GM12878 (cell line): ENCODE measurements around the gene LAMB4. TPM values are rescaled to one million over a fixed set of nuclear protein-coding genes. Genes with fewer than 3 reads are reported as not detected.

ENCODE experiments used
- ATAC-seq: fragments of 200-7000 bp; cut with Tn5 transposase; 3 replicates; pipeline ENCODE4 v1.9.1; 2020; ENCODE audit warnings: mild to moderate bottlenecking, moderate library complexity
- BruUV-seq: library from RNA; stranded (reverse); fragments of 400-500 nt; replicated peaks from 2 replicates; lab custom pipeline; 2021; lab: Mats Ljungman, UMichigan
- CTCF ChIA-PET: fragments of 300-600 bp; sonication (Branson Sonifier 250); formaldehyde crosslinking; extraction: SDS; loops from one replicate; lab custom pipeline; 2021; ENCODE audit warnings: inconsistent platforms; lab: Yijun Ruan, JAX
- POLR2A ChIA-PET: fragments of 350-600 bp; formaldehyde crosslinking; extraction: SDS; loops from one replicate; lab custom pipeline; 2021; ENCODE audit warnings: inconsistent platforms; lab: Charles Lee
- RAD21 ChIA-PET: fragments of 300-600 bp; sonication (Branson Sonifier 250); formaldehyde crosslinking; loops from one replicate; lab custom pipeline; 2023; ENCODE audit warnings: antibody characterized with exemption; ENCODE audit not compliant: unreplicated experiment; lab: Charles Lee
- SMC1A ChIA-PET: fragments of 300-600 bp; sonication (Branson Sonifier 250); formaldehyde crosslinking; loops from one replicate; lab custom pipeline; 2023; ENCODE audit not compliant: unreplicated experiment, uncharacterized antibody; lab: Charles Lee
- DNase-seq: peaks from one replicate; pipeline ENCODE4 v3.0.0-alpha.2; 2011; ENCODE audit warnings: low read depth, low spot score
- FAIRE-seq: peaks from 3 replicates; lab custom pipeline; 2011; peaks lifted over from hg19 to GRCh38; lab: Jason Lieb, UNC
- H2AFZ ChIP-seq: 2 replicates; pipeline ENCODE4 v1.6.0; 2011; ENCODE audit warnings: low read depth, low read length, control low read depth; ENCODE audit not compliant: control insufficient read depth
- H3K27ac ChIP-seq: 2 replicates; pipeline ENCODE4 v1.5.1; 2011; ENCODE audit warnings: control low read depth; ENCODE audit not compliant: control insufficient read depth, insufficient read depth
- H3K27me3 ChIP-seq, 2 experiments: replicated peaks in 1 of 2; 2 replicates each; pipeline versions ENCODE4 v1.6.0 to v1.6.1; 2011; ENCODE audit warnings: low read length in 1 of 2; ENCODE audit not compliant: control insufficient read depth in 2 of 2, insufficient read depth in 2 of 2
- H3K36me3 ChIP-seq, 2 experiments: 2 replicates each; pipeline ENCODE4 v1.5.1; 2011; ENCODE audit warnings: low read length in 1 of 2; ENCODE audit not compliant: control insufficient read depth in 2 of 2, insufficient read depth in 2 of 2
- H3K4me1 ChIP-seq: 2 replicates; pipeline ENCODE4 v1.6.1; 2011; ENCODE audit warnings: mild to moderate bottlenecking, low read length, moderate library complexity, mixed read lengths; ENCODE audit not compliant: control insufficient read depth, insufficient read depth
- H3K4me2 ChIP-seq: 2 replicates; pipeline ENCODE4 v1.6.0; 2011; ENCODE audit warnings: control low read depth; ENCODE audit not compliant: control insufficient read depth, insufficient read depth
- H3K4me3 ChIP-seq: fragments of 200-600 bp; sonication (generic); 2 replicates; pipeline ENCODE4 v1.5.1; 2016
- H3K79me2 ChIP-seq: 2 replicates; pipeline ENCODE4 v1.6.0; 2011; ENCODE audit warnings: low read length; ENCODE audit not compliant: control insufficient read depth, insufficient read depth
- H3K9ac ChIP-seq: 2 replicates; pipeline ENCODE4 v1.8.0; 2011; ENCODE audit warnings: low read length, control low read depth, mixed read lengths; ENCODE audit not compliant: control insufficient read depth, insufficient read depth
- H3K9me3 ChIP-seq: replicated peaks from 3 replicates; pipeline ENCODE4 v1.5.1; 2011; ENCODE audit warnings: mild to moderate bottlenecking, low read length; ENCODE audit not compliant: control insufficient read depth, insufficient read depth
- H4K20me1 ChIP-seq: 2 replicates; pipeline ENCODE4 v1.6.0; 2011; ENCODE audit not compliant: control insufficient read depth, insufficient read depth
- CUX1 ChIP-seq: IDR thresholded peaks from 2 replicates; pipeline ENCODE4 v1.6.1; 2012; ENCODE audit warnings: improper control_type of control experiment, low read depth, low read length; ENCODE audit not compliant: insufficient replicate concordance
- KAT2A ChIP-seq: conservative IDR thresholded peaks from 2 replicates; pipeline ENCODE4 v1.6.1; 2011; ENCODE audit warnings: low read depth, low read length; ENCODE audit not compliant: control insufficient read depth
- KDM1A ChIP-seq: fragments of 200-600 bp; sonication (generic); IDR thresholded peaks from 2 replicates; pipeline ENCODE4 v1.6.1; 2016; ENCODE audit warnings: borderline replicate concordance
- MYC ChIP-seq: IDR thresholded peaks from 2 replicates; pipeline ENCODE4 v1.6.1; 2011; ENCODE audit warnings: mild to moderate bottlenecking, low read length, moderate library complexity, inconsistent platforms; ENCODE audit not compliant: insufficient read depth, insufficient replicate concordance, insufficient read length, severe bottlenecking
- NBN ChIP-seq: fragments of 450-650 bp; IDR thresholded peaks from 2 replicates; pipeline ENCODE4 v1.6.1; 2016
- NFIC ChIP-seq: IDR thresholded peaks from 2 replicates; pipeline ENCODE4 v1.6.1; 2012; ENCODE audit warnings: low read depth, mild to moderate bottlenecking, inconsistent platforms, low read length, moderate library complexity
- POLR2AphosphoS5 ChIP-seq: IDR thresholded peaks from 2 replicates; pipeline ENCODE4 v1.6.1; 2011; ENCODE audit warnings: mild to moderate bottlenecking, low read length, inconsistent platforms
- RAD21 ChIP-seq: IDR thresholded peaks from 2 replicates; pipeline ENCODE4 v1.6.1; 2011; ENCODE audit warnings: mild to moderate bottlenecking, low read depth, low read length, moderate library complexity; ENCODE audit not compliant: insufficient read depth
- RAD51 ChIP-seq: fragments of 450-650 bp; IDR thresholded peaks from 2 replicates; pipeline ENCODE4 v1.6.1; 2016; ENCODE audit warnings: moderate library complexity, mild to moderate bottlenecking, inconsistent platforms
- SIX5 ChIP-seq: IDR thresholded peaks from 2 replicates; pipeline ENCODE4 v1.6.1; 2011; ENCODE audit warnings: mild to moderate bottlenecking, low read depth, low read length, moderate library complexity; ENCODE audit not compliant: severe bottlenecking
- SMARCA5 ChIP-seq: fragments of 450-650 bp; IDR thresholded peaks from 2 replicates; pipeline ENCODE4 v1.6.1; 2017; ENCODE audit warnings: mild to moderate bottlenecking
- SPI1 ChIP-seq: IDR thresholded peaks from 2 replicates; pipeline ENCODE4 v1.6.1; 2011; ENCODE audit warnings: low read depth, mild to moderate bottlenecking, low read length, moderate library complexity, borderline replicate concordance; ENCODE audit not compliant: insufficient read depth
- SREBF1 ChIP-seq: IDR thresholded peaks from 2 replicates; pipeline ENCODE4 v1.6.1; 2012; ENCODE audit warnings: mild to moderate bottlenecking, low read length
- USF2 ChIP-seq: IDR thresholded peaks from 2 replicates; pipeline ENCODE4 v1.6.1; 2011; ENCODE audit warnings: low read depth, low read length, improper control_type of control experiment, borderline replicate concordance
- ZNF24 ChIP-seq: fragments of 450-650 bp; IDR thresholded peaks from 2 replicates; pipeline ENCODE4 v1.6.1; 2017; ENCODE audit warnings: antibody characterized with exemption, mild to moderate bottlenecking
- ZNF622 ChIP-seq: fragments of 450-650 bp; IDR thresholded peaks from 2 replicates; pipeline ENCODE4 v1.6.1; 2017; ENCODE audit warnings: mild to moderate bottlenecking, inconsistent platforms
- WGBS: methylation state at CpG from one replicate; pipeline ENCODE4 v1.1.6; 2016; ENCODE audit warnings: low lambda C conversion rate; ENCODE audit not compliant: insufficient replicate concordance, insufficient coverage; ENCODE audit errors: missing lambda C conversion rate; 5-methylcytosine and 5-hydroxymethylcytosine counted together
- in situ Hi-C: fragments of 300-500 bp; cut with MboI; formaldehyde crosslinking; loops from 9 replicates; pipeline ENCODE4 v1.14.3; 2018; ENCODE audit warnings: mixed read lengths
- intact Hi-C: fragments of 100-400 bp; cut with micrococcal nuclease; formaldehyde crosslinking; loops from one replicate; pipeline ENCODE4 v1.14.2; 2022; ENCODE audit not compliant: unreplicated experiment
- polyA plus RNA-seq, 11 experiments: library from polyadenylated mRNA; depleted of rRNA in 4 of 11; unstranded in 6 of 11; stranded (reverse) in 5 of 11; fragments of >200 nt; fragmentation: Nextera tagmentation in 4 of 11; fragmentation: Illumina TruSeq in 1 of 11; extraction: Ambion mirVana in 4 of 11; extraction: Trizol in 1 of 11; gene quantifications; 1 replicate in 1 of 11; 2 replicates in 10 of 11; pipeline versions ENCODE4 v1.2.1 to v1.2.3, GENCODE V29; 2011 to 2016; ENCODE audit warnings: inconsistent platforms in 2 of 11, missing spikeins in 2 of 11, low read depth in 1 of 11
- total RNA-seq, 4 experiments: library from RNA; depleted of rRNA in 3 of 4; stranded (reverse); fragments of >200 nt in 3 of 4; fragmentation: Illumina TruSeq in 1 of 4; extraction: Trizol in 1 of 4; gene quantifications; 2 replicates each; pipeline versions ENCODE4 v1.2.1 to v1.2.3, GENCODE V29; 2013 to 2021

The LAMB4 gene
- total and polyA plus RNA-seq, 10 of the 15 experiments (the other 5 are each of a cell fraction or from before 2014, with no cell fraction given): 0.04 to 0.06 TPM; not detected in 8

- FAIRE-seq (no peak), DNase-seq (no peak), ATAC-seq (no peak)
- POLR2A ChIA-PET: no interaction called here
- Histone ChIP-seq H3K79me2 (no peaks in the 10 kb centered on the region), H2AFZ (no peak overlapping the region), H3K9me3 (no peaks in the 10 kb centered on the region), H3K9ac (no peak overlapping the region), H4K20me1 (no peaks in the 10 kb centered on the region), H3K27me3 (peaks cover 0 to 1% of the 10 kb centered on the region in 2 experiments; a peak in 3 of 4 replicates), H3K4me3 (no peak overlapping the region), H3K36me3 (no peaks in the 10 kb centered on the region), H3K4me2 (no peak overlapping the region), H3K4me1 (no peaks in the 10 kb centered on the region), H3K27ac (no peak overlapping the region)
- no peak for TF ChIP-seq NBN
- no peak for TF ChIP-seq SMARCA5
- TF ChIP-seq MYC: no peak
- TF ChIP-seq KAT2A: no peak
- no peak for TF ChIP-seq RAD21
- no peak for TF ChIP-seq ZNF622
- no peak for TF ChIP-seq SREBF1
- TF ChIP-seq KDM1A: no peak
- no peak for TF ChIP-seq ZNF24
- TF ChIP-seq NFIC: no peak
- TF ChIP-seq RAD51: no peak
- no peak for TF ChIP-seq SPI1
- TF ChIP-seq USF2: no peak
- TF ChIP-seq CUX1: no peak
- no peak for TF ChIP-seq SIX5
- no peak for TF ChIP-seq POLR2AphosphoS5
- intact Hi-C loops (no loop called here), in situ Hi-C loops (no loop called here)
- BruUV-seq: no TSS peak
- RAD21 ChIA-PET: no interaction called here
- SMC1A ChIA-PET: no interaction called here
- 47% methylated on average over 2 of the region's 2 CpGs for WGBS
- CTCF ChIA-PET: no interaction called here
Observed at GRCh38 chr7:108072116-108072515, 58.0 kb downstream of the LAMB4 start.
